ENCODE results near the gene DNAH17. TPM values are rescaled to one million over a fixed set of nuclear protein-coding genes. Genes with fewer than 3 reads are reported as not detected.

DNAH17 gene
- total and polyA plus RNA-seq, 2 donors (not counting 3 experiments of a cell fraction or from before 2014, with no cell fraction given): not detected

DNA sequence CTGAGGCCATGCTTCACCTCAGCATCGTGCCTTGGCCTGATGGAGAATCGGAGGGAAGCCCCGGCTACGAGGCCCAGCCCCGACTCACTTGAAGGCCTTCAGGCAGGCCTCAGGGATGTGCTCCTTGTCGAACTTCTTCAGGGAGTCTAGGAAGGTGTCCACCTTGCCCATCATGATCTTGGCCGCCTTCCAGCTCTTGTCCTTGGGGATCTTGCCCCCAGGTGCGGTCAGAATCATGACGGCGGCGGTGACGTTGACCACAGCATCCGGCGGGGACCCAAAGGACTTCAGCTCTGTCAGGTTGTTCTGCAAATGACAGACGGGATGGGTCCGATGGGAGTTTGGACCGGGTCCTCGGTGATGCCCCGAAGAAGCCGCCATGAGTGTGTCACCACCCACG is 117.5 kb downstream of the DNAH17 start:
- Histone ChIP-seq H4K20me1 (replicated peaks; ENCODE audit: control insufficient read depth, extremely low read depth, insufficient read depth, low read length) (no peaks in the 10 kb centered on the region), H3K79me2 (ENCODE audit: control insufficient read depth, insufficient read depth, low read length) (no peaks in the 10 kb centered on the region), H3K27me3 (ENCODE audit: control insufficient read depth in 2 of 2, insufficient read depth in 2 of 2, low read length in 2 of 2) (no peaks in the 10 kb centered on the region), H3K9me1 (replicated peaks; ENCODE audit: control insufficient read depth, extremely low read depth, insufficient read depth, low read length) (no peaks in the 10 kb centered on the region), H3K4me3 (replicated peaks in 1 of 3; ENCODE audit: insufficient read depth in 1 of 3, low read depth in 1 of 3, low read length in 3 of 3) (no peak overlapping the region), H3K9ac (replicated peaks; ENCODE audit: extremely low read depth, insufficient read depth, low read length) (no peak overlapping the region), H3K4me1 (ENCODE audit: control insufficient read depth, extremely low read depth, insufficient read depth, low read length) (no peaks in the 10 kb centered on the region), H3K27ac (ENCODE audit: insufficient read depth, low read depth, low read length) (no peak overlapping the region), H2AFZ (ENCODE audit: low read depth, low read length) (no peak overlapping the region), H3K36me3 (ENCODE audit: control insufficient read depth in 2 of 2, extremely low read depth in 1 of 2, insufficient read depth in 2 of 2, low read length in 2 of 2) (no peaks in the 10 kb centered on the region), H3K4me2 (ENCODE audit: insufficient read depth, low read length) (no peak overlapping the region), H3K9me3 (replicated peaks; ENCODE audit: control insufficient read depth, insufficient read depth, low read length) (no peaks in the 10 kb centered on the region)
- BruUV-seq (replicated peaks): no TSS peak
- ChIA-PET POLR2A (no interaction called here), CTCF (no interaction called here)
- TF ChIP-seq GATA2 (IDR thresholded peaks at IDR 0.05; ENCODE audit: insufficient read depth, insufficient read length, low read depth, low read length): no peak
- TF ChIP-seq EZH2 (IDR thresholded peaks at IDR 0.05; ENCODE audit: borderline replicate concordance, low read depth, low read length, severe bottlenecking): no peak
- TF ChIP-seq MYC (IDR thresholded peaks at IDR 0.05; ENCODE audit: low read depth, low read length): no peak
- no peak for TF ChIP-seq JUN (IDR thresholded peaks at IDR 0.05; ENCODE audit: borderline replicate concordance, insufficient read depth, insufficient read length, low read depth)
- no peak for TF ChIP-seq FOS (IDR thresholded peaks at IDR 0.05; ENCODE audit: borderline replicate concordance, insufficient read depth, low read length)
- no peak for TF ChIP-seq POLR2A (IDR thresholded peaks at IDR 0.05; ENCODE audit: low read depth, low read length)
- dilution Hi-C loops (cut with MboI; ENCODE audit: extremely low pct_ligation_motif_present, low sequenced_read_pairs) (no loop called here), intact Hi-C loops (cut with micrococcal nuclease) (no loop called here)
- DNase-seq (ENCODE audit: low read depth, low spot score): no peak
- no peak for FAIRE-seq

DNA sequence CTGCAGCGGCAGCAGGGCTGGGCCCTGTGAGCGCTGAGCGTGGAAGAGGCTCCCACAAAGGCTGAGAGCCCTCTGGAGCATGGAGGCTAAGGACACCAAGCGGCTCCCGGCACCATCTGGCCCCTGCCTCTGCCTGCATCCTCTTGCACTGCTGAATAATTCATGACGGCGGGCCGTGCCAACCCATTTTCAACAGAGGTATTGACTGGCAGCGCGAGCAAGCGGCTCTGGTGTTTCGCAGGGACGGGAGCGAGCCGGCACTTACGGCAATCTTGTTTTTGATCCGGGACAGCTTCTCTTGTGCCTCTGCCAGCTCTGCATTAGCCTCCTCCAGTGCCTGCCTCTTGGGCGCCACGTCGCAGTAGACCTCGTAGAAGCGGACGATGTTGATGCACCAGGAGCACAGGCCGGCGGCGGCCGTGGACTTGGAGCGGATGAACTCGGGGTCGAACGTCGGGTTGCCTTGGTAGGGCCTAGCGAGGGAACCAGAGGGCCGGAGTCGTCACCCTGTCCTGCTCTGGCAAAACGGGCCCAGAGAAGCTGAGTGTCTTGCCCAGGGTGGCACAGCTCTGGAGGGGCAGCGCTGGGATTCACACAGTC is 118.4 kb downstream of the DNAH17 start:
- no TSS peak for BruUV-seq (replicated peaks)
- dilution Hi-C loops (cut with MboI; ENCODE audit: extremely low pct_ligation_motif_present, low sequenced_read_pairs): no loop called here

More for the DNA sequence above, 118.4 kb downstream of the DNAH17 start:
- no peaks in the 10 kb centered on the region for H3K9me1 ChIP-seq (replicated peaks; ENCODE audit: control insufficient read depth, extremely low read depth, insufficient read depth, low read length)
- no peaks in the 10 kb centered on the region for H3K9me3 ChIP-seq (replicated peaks; ENCODE audit: control insufficient read depth, insufficient read depth, low read length)
- TF ChIP-seq JUN (IDR thresholded peaks at IDR 0.05; ENCODE audit: borderline replicate concordance, insufficient read depth, insufficient read length, low read depth) (no peak), EZH2 (IDR thresholded peaks at IDR 0.05; ENCODE audit: borderline replicate concordance, low read depth, low read length, severe bottlenecking) (no peak)
- TF ChIP-seq, protein P1, sequence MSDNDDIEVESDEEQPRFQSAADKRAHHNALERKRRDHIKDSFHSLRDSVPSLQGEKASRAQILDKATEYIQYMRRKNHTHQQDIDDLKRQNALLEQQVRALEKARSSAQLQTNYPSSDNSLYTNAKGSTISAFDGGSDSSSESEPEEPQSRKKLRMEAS (IDR thresholded peaks at IDR 0.05; ENCODE audit: insufficient read depth, insufficient read length): no peak
- TF ChIP-seq, protein P2, sequence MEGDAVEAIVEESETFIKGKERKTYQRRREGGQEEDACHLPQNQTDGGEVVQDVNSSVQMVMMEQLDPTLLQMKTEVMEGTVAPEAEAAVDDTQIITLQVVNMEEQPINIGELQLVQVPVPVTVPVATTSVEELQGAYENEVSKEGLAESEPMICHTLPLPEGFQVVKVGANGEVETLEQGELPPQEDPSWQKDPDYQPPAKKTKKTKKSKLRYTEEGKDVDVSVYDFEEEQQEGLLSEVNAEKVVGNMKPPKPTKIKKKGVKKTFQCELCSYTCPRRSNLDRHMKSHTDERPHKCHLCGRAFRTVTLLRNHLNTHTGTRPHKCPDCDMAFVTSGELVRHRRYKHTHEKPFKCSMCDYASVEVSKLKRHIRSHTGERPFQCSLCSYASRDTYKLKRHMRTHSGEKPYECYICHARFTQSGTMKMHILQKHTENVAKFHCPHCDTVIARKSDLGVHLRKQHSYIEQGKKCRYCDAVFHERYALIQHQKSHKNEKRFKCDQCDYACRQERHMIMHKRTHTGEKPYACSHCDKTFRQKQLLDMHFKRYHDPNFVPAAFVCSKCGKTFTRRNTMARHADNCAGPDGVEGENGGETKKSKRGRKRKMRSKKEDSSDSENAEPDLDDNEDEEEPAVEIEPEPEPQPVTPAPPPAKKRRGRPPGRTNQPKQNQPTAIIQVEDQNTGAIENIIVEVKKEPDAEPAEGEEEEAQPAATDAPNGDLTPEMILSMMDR (IDR thresholded peaks at IDR 0.05; ENCODE audit: extremely low read depth in 1 of 2, insufficient read depth in 1 of 2, low read depth in 1 of 2, low read length in 2 of 2): no peak
- H3K27ac ChIP-seq (ENCODE audit: insufficient read depth, low read depth, low read length): no peak overlapping the region
- ChIA-PET POLR2A (no interaction called here), CTCF (interaction anchor here (0.8 to 0.9 kb wide), 2 partner anchors 14 to 22 kb away, joined by 3 read pairs; no protein-coding TSS in a partner anchor)
- H3K27me3 ChIP-seq (ENCODE audit: control insufficient read depth in 2 of 2, insufficient read depth in 2 of 2, low read length in 2 of 2): no peaks in the 10 kb centered on the region
- no peaks in the 10 kb centered on the region for H3K36me3 ChIP-seq (ENCODE audit: control insufficient read depth in 2 of 2, extremely low read depth in 1 of 2, insufficient read depth in 2 of 2, low read length in 2 of 2)
- no peak overlapping the region for H3K4me3 ChIP-seq (replicated peaks in 1 of 3; ENCODE audit: insufficient read depth in 1 of 3, low read depth in 1 of 3, low read length in 3 of 3)
- intact Hi-C loops (cut with micrococcal nuclease): no loop called here
- no peaks in the 10 kb centered on the region for H3K4me1 ChIP-seq (ENCODE audit: control insufficient read depth, extremely low read depth, insufficient read depth, low read length)
- no peak for FAIRE-seq
- H3K79me2 ChIP-seq (ENCODE audit: control insufficient read depth, insufficient read depth, low read length): no peaks in the 10 kb centered on the region
- no peak overlapping the region for H3K4me2 ChIP-seq (ENCODE audit: insufficient read depth, low read length)
- H2AFZ ChIP-seq (ENCODE audit: low read depth, low read length): no peak overlapping the region
- H4K20me1 ChIP-seq (replicated peaks; ENCODE audit: control insufficient read depth, extremely low read depth, insufficient read depth, low read length): no peaks in the 10 kb centered on the region
- H3K9ac ChIP-seq (replicated peaks; ENCODE audit: extremely low read depth, insufficient read depth, low read length): no peak overlapping the region
- DNase-seq (ENCODE audit: low read depth, low spot score): no peak

Measured in endothelial cell of umbilical vein (primary cell).